ENCODE data around the gene PRSS33. TPM values are rescaled to one million over a fixed set of nuclear protein-coding genes. Genes with fewer than 3 reads are reported as not detected.

The PRSS33 gene
- total and polyA plus RNA-seq, 9 of the 15 experiments (the other 6 are each of a cell fraction or from before 2014, with no cell fraction given) = not detected

DNA sequence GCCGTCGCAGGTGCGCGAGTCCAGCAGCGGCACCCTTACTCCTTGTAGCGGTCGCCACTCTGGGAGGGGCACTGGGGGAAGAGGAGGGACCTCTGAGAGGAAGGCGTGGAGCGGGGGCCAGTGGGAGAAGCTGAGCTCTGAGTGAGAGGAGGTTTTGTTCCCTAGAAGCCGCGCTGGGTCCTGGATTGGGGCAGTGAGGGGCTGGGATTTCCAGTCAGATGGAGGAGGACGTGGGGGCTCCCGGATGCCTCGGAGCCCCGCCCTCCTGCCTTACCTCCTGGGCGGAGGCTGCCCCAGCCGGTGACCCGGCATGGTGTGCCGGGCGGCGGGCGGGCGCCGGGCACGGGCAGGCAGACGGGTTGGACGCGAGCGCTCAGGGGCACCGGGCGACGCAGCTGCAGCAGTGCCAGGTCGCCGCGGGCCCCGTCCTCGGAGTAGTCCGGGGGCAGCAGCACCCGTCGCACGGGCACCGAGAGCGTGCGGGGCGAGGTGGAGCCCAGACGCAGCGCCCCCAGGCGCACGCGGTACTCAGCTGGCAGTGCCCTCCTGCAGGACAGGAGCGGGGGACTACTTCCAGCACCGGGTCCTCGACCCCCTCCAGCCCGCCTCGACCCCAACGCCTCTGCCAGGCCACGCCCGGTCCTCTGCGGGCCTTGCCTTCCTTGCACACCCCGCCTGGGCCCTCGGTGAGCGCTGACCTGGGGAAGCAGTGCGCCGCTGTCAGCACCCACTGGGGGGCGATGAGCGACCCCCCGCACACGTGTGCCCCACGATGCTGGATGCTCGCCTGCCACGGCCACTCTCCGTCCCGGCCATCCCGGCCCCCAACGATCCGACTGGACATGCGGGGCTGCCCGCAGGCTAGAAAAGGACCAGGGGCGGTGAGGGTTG, 2.0 kb downstream of the PRSS33 start:
- H4K20me1 ChIP-seq (replicated peaks; ENCODE audit: control insufficient read depth, insufficient read depth, low read length) = 0 out of 2 replicates have a peak, but pooled peaks cover 4% of the 10 kb centered on the region
- H3K36me3 ChIP-seq (ENCODE audit: control insufficient read depth, insufficient read depth, low read length) = no peaks in the 10 kb centered on the region
- no TSS peak for BruUV-seq (replicated peaks)
- WGBS (ENCODE audit: insufficient coverage, low coverage, missing lambda C conversion rate) = 44% methylated on average over 45 of the region's 79 CpGs
- no peak overlapping the region for H2AFZ ChIP-seq (ENCODE audit: low read depth, low read length)
- no peak overlapping the region for H3K27ac ChIP-seq (ENCODE audit: extremely low read depth, low read depth, low read length)
- H3K4me2 ChIP-seq (ENCODE audit: insufficient read depth, low read length) = no peak overlapping the region
- no peaks in the 10 kb centered on the region for H3K79me2 ChIP-seq (ENCODE audit: control insufficient read depth, insufficient read depth, low read length)
- H3K4me1 ChIP-seq (replicated peaks in 1 of 2; ENCODE audit: control insufficient read depth in 2 of 2, insufficient read depth in 2 of 2, low read length in 2 of 2) = peaks cover 4 to 31% of the 10 kb centered on the region in 2 experiments; a peak in 4 of 5 replicates
- peak overlapping the region in 1 of 2 experiments; percentile 31; a peak in 2 of 4 replicates for H3K9ac ChIP-seq (ENCODE audit: insufficient read depth in 1 of 2, low read depth in 2 of 2, low read length in 2 of 2)
- no peak for FAIRE-seq
- ATAC-seq = peak; percentile 68
- no peak overlapping the region for H3K4me3 ChIP-seq
- peaks cover 9 to 19% of the 10 kb centered on the region in 2 experiments; a peak in 4 of 5 replicates for H3K27me3 ChIP-seq (ENCODE audit: control insufficient read depth in 2 of 2, insufficient read depth in 2 of 2, low read length in 2 of 2)
- ChIA-PET CTCF (ENCODE audit: low intra/inter-chr PET ratio) (no interaction called here), POLR2A (no interaction called here)
- in situ Hi-C loops (cut with MboI) = no loop called here
- DNase-seq (ENCODE audit: extremely low read depth in 1 of 4, low spot score in 3 of 4) = peak in 3 of 4 experiments; percentile 47 to 62 (median 60)
- H3K9me1 ChIP-seq (ENCODE audit: control insufficient read depth, insufficient read depth, low read length) = no peaks in the 10 kb centered on the region
- intact Hi-C loops (cut with micrococcal nuclease) = no loop called here
- no peaks in the 10 kb centered on the region for H3K9me3 ChIP-seq (replicated peaks; ENCODE audit: control insufficient read depth, insufficient read depth, low read depth, low read length)
- TF ChIP-seq MTF1 (CRISPR knock-in tag; IDR thresholded peaks at IDR 0.05; ENCODE audit: borderline replicate concordance) = no peak
- TF ChIP-seq, protein P1, sequence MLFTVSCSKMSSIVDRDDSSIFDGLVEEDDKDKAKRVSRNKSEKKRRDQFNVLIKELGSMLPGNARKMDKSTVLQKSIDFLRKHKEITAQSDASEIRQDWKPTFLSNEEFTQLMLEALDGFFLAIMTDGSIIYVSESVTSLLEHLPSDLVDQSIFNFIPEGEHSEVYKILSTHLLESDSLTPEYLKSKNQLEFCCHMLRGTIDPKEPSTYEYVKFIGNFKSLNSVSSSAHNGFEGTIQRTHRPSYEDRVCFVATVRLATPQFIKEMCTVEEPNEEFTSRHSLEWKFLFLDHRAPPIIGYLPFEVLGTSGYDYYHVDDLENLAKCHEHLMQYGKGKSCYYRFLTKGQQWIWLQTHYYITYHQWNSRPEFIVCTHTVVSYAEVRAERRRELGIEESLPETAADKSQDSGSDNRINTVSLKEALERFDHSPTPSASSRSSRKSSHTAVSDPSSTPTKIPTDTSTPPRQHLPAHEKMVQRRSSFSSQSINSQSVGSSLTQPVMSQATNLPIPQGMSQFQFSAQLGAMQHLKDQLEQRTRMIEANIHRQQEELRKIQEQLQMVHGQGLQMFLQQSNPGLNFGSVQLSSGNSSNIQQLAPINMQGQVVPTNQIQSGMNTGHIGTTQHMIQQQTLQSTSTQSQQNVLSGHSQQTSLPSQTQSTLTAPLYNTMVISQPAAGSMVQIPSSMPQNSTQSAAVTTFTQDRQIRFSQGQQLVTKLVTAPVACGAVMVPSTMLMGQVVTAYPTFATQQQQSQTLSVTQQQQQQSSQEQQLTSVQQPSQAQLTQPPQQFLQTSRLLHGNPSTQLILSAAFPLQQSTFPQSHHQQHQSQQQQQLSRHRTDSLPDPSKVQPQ (CRISPR knock-in tag; IDR thresholded peaks at IDR 0.05; ENCODE audit: borderline replicate concordance) = no peak
- no peak for TF ChIP-seq FOXA3 (CRISPR knock-in tag; conservative IDR thresholded peaks at IDR 0.05 in 1 of 2, IDR thresholded peaks at IDR 0.05 in 1 of 2)
- no peak for TF ChIP-seq EP300 (IDR thresholded peaks at IDR 0.05; ENCODE audit: low read length)
- TF ChIP-seq, protein P2, sequence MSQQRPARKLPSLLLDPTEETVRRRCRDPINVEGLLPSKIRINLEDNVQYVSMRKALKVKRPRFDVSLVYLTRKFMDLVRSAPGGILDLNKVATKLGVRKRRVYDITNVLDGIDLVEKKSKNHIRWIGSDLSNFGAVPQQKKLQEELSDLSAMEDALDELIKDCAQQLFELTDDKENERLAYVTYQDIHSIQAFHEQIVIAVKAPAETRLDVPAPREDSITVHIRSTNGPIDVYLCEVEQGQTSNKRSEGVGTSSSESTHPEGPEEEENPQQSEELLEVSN (IDR thresholded peaks at IDR 0.05; ENCODE audit: borderline replicate concordance in 1 of 2, extremely low read depth in 1 of 2, insufficient read depth in 1 of 2, insufficient read length in 1 of 2, low read depth in 1 of 2, low read length in 1 of 2, poor library complexity in 1 of 2, severe bottlenecking in 1 of 2) = peak; percentile 34 to 71
- TF ChIP-seq, protein P3, sequence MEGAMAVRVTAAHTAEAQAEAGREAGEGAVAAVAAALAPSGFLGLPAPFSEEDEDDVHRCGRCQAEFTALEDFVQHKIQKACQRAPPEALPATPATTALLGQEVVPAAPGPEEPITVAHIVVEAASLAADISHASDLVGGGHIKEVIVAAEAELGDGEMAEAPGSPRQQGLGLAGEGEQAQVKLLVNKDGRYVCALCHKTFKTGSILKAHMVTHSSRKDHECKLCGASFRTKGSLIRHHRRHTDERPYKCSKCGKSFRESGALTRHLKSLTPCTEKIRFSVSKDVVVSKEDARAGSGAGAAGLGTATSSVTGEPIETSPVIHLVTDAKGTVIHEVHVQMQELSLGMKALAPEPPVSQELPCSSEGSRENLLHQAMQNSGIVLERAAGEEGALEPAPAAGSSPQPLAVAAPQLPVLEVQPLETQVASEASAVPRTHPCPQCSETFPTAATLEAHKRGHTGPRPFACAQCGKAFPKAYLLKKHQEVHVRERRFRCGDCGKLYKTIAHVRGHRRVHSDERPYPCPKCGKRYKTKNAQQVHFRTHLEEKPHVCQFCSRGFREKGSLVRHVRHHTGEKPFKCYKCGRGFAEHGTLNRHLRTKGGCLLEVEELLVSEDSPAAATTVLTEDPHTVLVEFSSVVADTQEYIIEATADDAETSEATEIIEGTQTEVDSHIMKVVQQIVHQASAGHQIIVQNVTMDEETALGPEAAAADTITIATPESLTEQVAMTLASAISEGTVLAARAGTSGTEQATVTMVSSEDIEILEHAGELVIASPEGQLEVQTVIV (CRISPR knock-in tag; IDR thresholded peaks at IDR 0.05; ENCODE audit: borderline replicate concordance) = no peak
- TF ChIP-seq FOXK2 (conservative IDR thresholded peaks at IDR 0.05 in 1 of 2, IDR thresholded peaks at IDR 0.05 in 1 of 2; ENCODE audit: low read depth in 2 of 2) = no peak
- TF ChIP-seq, protein P4, sequence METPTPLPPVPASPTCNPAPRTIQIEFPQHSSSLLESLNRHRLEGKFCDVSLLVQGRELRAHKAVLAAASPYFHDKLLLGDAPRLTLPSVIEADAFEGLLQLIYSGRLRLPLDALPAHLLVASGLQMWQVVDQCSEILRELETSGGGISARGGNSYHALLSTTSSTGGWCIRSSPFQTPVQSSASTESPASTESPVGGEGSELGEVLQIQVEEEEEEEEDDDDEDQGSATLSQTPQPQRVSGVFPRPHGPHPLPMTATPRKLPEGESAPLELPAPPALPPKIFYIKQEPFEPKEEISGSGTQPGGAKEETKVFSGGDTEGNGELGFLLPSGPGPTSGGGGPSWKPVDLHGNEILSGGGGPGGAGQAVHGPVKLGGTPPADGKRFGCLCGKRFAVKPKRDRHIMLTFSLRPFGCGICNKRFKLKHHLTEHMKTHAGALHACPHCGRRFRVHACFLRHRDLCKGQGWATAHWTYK (CRISPR knock-in tag; IDR thresholded peaks at IDR 0.05) = no peak
- peak; percentile 72 for TF ChIP-seq L3MBTL2 (IDR thresholded peaks at IDR 0.05)
- no peak for TF ChIP-seq GTF2A2 (tag; IDR thresholded peaks at IDR 0.05)
- TF ChIP-seq POLR2A (conservative IDR thresholded peaks at IDR 0.05) = no peak

All from K562 (cell line).